ENCODE results near the gene CCDC83.

The CCDC83 gene

GRCh38 chr11:85826116-85826855 is 28.9 kb upstream of the CCDC83 start:
- Histone ChIP-seq H3K4me2 (no peak overlapping the region), H3K79me2 (ENCODE audit: insufficient read depth, low read depth) (no peaks in the 10 kb centered on the region), H3K36me3 (ENCODE audit: insufficient read depth) (no peaks in the 10 kb centered on the region), H2AFZ (ENCODE audit: low read depth) (no peak overlapping the region), H3K27me3 (ENCODE audit: insufficient read depth, low read depth) (no peaks in the 10 kb centered on the region), H3K27ac (no peak overlapping the region), H3K9ac (no peak overlapping the region), H3K4me3 (IDR thresholded peaks at IDR 0.05; ENCODE audit: insufficient read depth, low read depth, low read length) (no peak overlapping the region), H3K4me1 (ENCODE audit: low read depth, poor library complexity, severe bottlenecking) (peaks cover 9% of the 10 kb centered on the region), H4K20me1 (ENCODE audit: insufficient read depth) (no peaks in the 10 kb centered on the region)
- peak; percentile 40 for TF ChIP-seq CTCF (conservative IDR thresholded peaks at IDR 0.05; ENCODE audit: low read depth, low read length)

GRCh38 chr11:85827748-85828639 is 27.2 kb upstream of the CCDC83 start:
- Histone ChIP-seq H3K9ac (no peak overlapping the region), H3K4me1 (ENCODE audit: low read depth, poor library complexity, severe bottlenecking) (peaks cover 9% of the 10 kb centered on the region), H3K27ac (no peak overlapping the region), H4K20me1 (ENCODE audit: insufficient read depth) (no peaks in the 10 kb centered on the region), H2AFZ (ENCODE audit: low read depth) (no peak overlapping the region), H3K79me2 (ENCODE audit: insufficient read depth, low read depth) (no peaks in the 10 kb centered on the region), H3K36me3 (ENCODE audit: insufficient read depth) (no peaks in the 10 kb centered on the region), H3K4me3 (IDR thresholded peaks at IDR 0.05; ENCODE audit: insufficient read depth, low read depth, low read length) (no peak overlapping the region), H3K27me3 (ENCODE audit: insufficient read depth, low read depth) (no peaks in the 10 kb centered on the region), H3K4me2 (no peak overlapping the region)
- no peak for TF ChIP-seq CTCF (conservative IDR thresholded peaks at IDR 0.05; ENCODE audit: low read depth, low read length)

GRCh38 chr11:85828640-85828978 is 26.6 kb upstream of the CCDC83 start:
- H3K4me2 ChIP-seq = no peak overlapping the region
- no peaks in the 10 kb centered on the region for H3K27me3 ChIP-seq (ENCODE audit: insufficient read depth, low read depth)
- no peak overlapping the region for H2AFZ ChIP-seq (ENCODE audit: low read depth)
- no peaks in the 10 kb centered on the region for H3K79me2 ChIP-seq (ENCODE audit: insufficient read depth, low read depth)
- TF ChIP-seq CTCF (conservative IDR thresholded peaks at IDR 0.05; ENCODE audit: low read depth, low read length) = no peak
- no peaks in the 10 kb centered on the region for H4K20me1 ChIP-seq (ENCODE audit: insufficient read depth)
- no peak overlapping the region for H3K27ac ChIP-seq
- H3K4me1 ChIP-seq (ENCODE audit: low read depth, poor library complexity, severe bottlenecking) = peaks cover 9% of the 10 kb centered on the region
- H3K9ac ChIP-seq = no peak overlapping the region
- H3K36me3 ChIP-seq (ENCODE audit: insufficient read depth) = no peaks in the 10 kb centered on the region
- no peak overlapping the region for H3K4me3 ChIP-seq (IDR thresholded peaks at IDR 0.05; ENCODE audit: insufficient read depth, low read depth, low read length)

- Histone ChIP-seq H3K27ac (no peak overlapping the region), H3K4me2 (no peak overlapping the region), H3K4me1 (ENCODE audit: low read depth, poor library complexity, severe bottlenecking) (peaks cover 3% of the 10 kb centered on the region), H3K36me3 (ENCODE audit: insufficient read depth) (no peaks in the 10 kb centered on the region), H3K9ac (no peak overlapping the region), H2AFZ (ENCODE audit: low read depth) (no peak overlapping the region), H3K27me3 (ENCODE audit: insufficient read depth, low read depth) (no peaks in the 10 kb centered on the region), H4K20me1 (ENCODE audit: insufficient read depth) (no peaks in the 10 kb centered on the region), H3K4me3 (IDR thresholded peaks at IDR 0.05; ENCODE audit: insufficient read depth, low read depth, low read length) (no peak overlapping the region), H3K79me2 (ENCODE audit: insufficient read depth, low read depth) (no peaks in the 10 kb centered on the region)
- TF ChIP-seq CTCF (conservative IDR thresholded peaks at IDR 0.05; ENCODE audit: low read depth, low read length) = no peak
Measured at GRCh38 chr11:85829172-85829571, 26.0 kb upstream of the CCDC83 start.
